Keratinocyte (primary cell): Measurements from ENCODE around the gene TMEM204.

ENCODE experiments used
- EZH2 ChIP-seq: IDR thresholded peaks from one replicate; pipeline ENCODE4 v1.6.1; 2012; ENCODE audit warnings: inconsistent platforms, mild to moderate bottlenecking, low read length, moderate library complexity
- TF ChIP-seq, protein P1 (sequence below), 3 experiments: IDR thresholded peaks in 1 of 3; conservative IDR thresholded peaks in 1 of 3; optimal IDR thresholded peaks in 1 of 3; 2 replicates in 2 of 3; 3 replicates in 1 of 3; pipeline versions ENCODE3 to v1.5.1; 2011; ENCODE audit warnings: low read length in 3 of 3, mild to moderate bottlenecking in 3 of 3, moderate library complexity in 2 of 3, control low read depth in 1 of 3, inconsistent platforms in 1 of 3; ENCODE audit not compliant: insufficient read depth in 2 of 3; ENCODE audit errors: extremely low read depth in 1 of 3

DNA sequence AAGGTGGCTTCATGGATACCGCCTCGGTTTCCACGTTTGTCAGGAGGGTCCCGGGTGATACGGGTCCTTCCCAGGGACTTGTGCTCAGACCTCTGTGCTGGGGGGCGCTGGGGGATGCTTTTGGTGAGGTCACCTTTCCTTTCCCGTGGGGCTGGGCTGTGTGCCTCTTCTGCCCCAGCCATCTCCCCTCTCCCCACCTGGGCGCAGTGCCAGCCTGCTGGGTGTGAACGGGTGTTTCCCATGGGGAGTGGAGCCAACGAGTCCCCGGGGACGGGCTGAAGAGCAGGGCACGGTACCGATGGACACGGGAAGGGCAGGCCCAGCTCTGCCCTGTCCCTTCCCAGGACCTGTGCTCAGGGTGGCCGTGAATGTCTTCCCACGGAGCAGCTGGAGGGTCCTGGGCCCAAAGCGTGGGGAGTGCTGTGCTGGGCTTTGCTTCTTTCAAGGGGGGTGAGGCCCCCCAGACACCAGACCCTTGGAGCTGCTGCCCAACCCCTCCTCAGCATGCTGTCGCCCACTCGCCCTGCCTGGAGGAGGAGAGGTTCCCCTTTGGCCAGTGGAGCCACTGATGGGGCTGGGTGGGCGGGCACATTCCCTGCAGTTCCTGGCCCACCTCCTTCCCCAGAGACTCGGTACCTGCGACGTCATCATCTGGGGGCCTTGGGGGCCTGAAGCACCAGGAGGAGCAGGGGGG is 24.8 kb upstream of the TMEM204 start:
- TF ChIP-seq, protein P1, sequence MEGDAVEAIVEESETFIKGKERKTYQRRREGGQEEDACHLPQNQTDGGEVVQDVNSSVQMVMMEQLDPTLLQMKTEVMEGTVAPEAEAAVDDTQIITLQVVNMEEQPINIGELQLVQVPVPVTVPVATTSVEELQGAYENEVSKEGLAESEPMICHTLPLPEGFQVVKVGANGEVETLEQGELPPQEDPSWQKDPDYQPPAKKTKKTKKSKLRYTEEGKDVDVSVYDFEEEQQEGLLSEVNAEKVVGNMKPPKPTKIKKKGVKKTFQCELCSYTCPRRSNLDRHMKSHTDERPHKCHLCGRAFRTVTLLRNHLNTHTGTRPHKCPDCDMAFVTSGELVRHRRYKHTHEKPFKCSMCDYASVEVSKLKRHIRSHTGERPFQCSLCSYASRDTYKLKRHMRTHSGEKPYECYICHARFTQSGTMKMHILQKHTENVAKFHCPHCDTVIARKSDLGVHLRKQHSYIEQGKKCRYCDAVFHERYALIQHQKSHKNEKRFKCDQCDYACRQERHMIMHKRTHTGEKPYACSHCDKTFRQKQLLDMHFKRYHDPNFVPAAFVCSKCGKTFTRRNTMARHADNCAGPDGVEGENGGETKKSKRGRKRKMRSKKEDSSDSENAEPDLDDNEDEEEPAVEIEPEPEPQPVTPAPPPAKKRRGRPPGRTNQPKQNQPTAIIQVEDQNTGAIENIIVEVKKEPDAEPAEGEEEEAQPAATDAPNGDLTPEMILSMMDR (optimal IDR thresholded peaks at IDR 0.05 in 1 of 3, IDR thresholded peaks at IDR 0.05 in 1 of 3, conservative IDR thresholded peaks at IDR 0.05 in 1 of 3; ENCODE audit: extremely low read depth in 1 of 3, insufficient read depth in 2 of 3, low read length in 3 of 3) = no peak
- no peak for TF ChIP-seq EZH2
